HL-60/S4 (cell line): ENCODE results near the gene DEFB118.
"Not testable (repeated sequence)": the region's sequence is repeated elsewhere in the genome, so short reads cannot be mapped to it uniquely, and the experiment has no call there.

Experiments
- in situ Hi-C: fragments of 300-500 bp; cut with MboI; formaldehyde crosslinking; loops from 2 replicates; pipeline ENCODE4 v1.14.3; 2022; ENCODE audit warnings: low sequenced_read_pairs

Gene DEFB118

GRCh38 chr20:31368301-31368700 is at the start of gene DEFB118:
TSS of gene DEFB118 (plus strand) at chr20:31368601. CDS start at chr20:31368651, 50 bp downstream.
- in situ Hi-C loops, result no loop called here

DNA sequence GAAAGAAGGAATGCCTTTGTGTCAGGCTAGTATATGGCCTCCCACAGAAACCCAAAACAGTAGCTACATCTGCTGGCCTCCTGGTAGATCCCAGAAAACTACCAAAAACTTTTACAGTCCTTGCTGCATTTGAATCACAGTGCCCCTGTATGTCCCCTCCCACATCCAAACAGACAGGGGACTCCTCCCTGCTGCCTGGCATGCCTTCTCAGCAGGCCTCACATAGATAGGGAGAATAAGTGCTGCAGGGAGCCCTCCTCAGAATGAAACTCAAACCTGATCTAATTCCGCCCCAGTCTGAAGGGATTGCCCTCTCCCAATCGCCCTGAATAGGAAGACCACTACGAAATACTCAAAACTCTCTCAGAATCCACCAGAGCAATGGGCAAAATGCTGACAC is 45.9 kb upstream of the DEFB118 start:
- in situ Hi-C loops, result no loop called here

- in situ Hi-C loops, result no loop called here
Measured at GRCh38 chr20:31330893-31331292, 37.5 kb upstream of the DEFB118 start.

DNA sequence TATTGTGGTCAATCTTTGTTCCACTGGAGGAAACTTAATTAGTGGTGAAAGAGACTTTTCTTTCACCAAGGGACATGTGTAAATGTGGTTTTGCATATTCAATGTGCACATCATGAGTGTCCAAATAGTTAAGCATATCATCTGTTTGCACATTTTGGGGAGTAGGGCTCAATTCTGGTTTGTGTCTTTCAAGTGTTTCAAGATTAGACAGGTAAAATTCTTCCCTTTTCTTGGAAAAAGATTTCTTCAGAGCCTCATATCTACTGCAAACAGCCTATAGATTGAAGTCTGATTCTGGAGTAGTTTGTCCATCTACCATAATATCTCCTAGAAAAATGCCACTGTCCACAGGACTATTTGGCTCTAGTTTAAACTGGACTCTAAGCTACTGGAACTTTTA is 26.9 kb upstream of the DEFB118 start:
- in situ Hi-C loops, result no loop called here

GRCh38 chr20:31355981-31356380 is 12.4 kb upstream of the DEFB118 start:
- in situ Hi-C loops, result no loop called here

- in situ Hi-C loops, result no loop called here
Measured at GRCh38 chr20:31363295-31363694, 5.1 kb upstream of the DEFB118 start.

DNA sequence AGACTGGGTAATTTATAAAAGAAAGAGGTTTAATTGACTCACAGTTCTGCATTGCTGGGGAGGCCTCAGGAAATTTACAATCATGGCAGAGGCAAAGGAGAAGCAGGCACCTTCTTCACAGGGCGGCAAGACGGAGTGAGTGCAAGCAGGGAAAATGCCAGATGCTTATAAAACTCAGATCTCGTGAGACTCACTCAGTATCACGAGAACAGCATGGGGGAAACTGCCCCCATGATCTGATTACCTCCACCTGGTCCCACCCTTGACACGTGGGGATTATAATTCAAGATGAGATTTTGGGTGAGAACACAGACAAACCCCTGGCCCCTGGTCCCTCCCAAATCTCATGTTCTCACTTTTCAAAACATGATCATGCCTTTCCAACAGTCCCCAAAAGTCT is 4.1 kb upstream of the DEFB118 start:
- in situ Hi-C loops, result not testable (repeated sequence)

GRCh38 chr20:31374346-31374745 is 5.9 kb downstream of the DEFB118 start:
- in situ Hi-C loops, result no loop called here

- in situ Hi-C loops, result no loop called here
Measured at GRCh38 chr20:31390490-31390889, 22.1 kb downstream of the DEFB118 start, which contains the start of gene DEFB119. TSS of gene DEFB119 (minus strand) at chr20:31390590. CDS start at chr20:31390483, 107 bp downstream.

DNA sequence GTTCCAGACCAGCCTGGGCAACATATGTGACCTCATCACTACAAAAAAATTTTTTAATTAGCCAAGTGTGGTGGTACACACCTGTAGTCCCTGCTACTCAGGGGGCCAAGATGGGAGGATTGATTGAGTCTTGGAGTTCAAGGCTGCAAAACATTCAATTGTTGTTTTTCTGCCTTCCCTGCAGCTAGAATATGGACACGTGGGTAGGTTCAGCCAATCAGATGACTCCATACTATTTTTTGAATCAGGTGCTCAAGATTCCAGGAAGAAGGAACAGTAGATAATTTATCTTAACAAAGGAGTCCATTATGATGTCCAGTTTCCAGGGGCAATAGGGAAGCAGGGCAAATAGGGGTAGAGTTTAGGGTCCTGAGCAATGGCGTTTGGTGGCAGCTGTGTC is 24.4 kb downstream of the DEFB118 start:
- in situ Hi-C loops, result no loop called here

GRCh38 chr20:31394900-31395299 is 26.5 kb downstream of the DEFB118 start:
- in situ Hi-C loops, result no loop called here

DNA sequence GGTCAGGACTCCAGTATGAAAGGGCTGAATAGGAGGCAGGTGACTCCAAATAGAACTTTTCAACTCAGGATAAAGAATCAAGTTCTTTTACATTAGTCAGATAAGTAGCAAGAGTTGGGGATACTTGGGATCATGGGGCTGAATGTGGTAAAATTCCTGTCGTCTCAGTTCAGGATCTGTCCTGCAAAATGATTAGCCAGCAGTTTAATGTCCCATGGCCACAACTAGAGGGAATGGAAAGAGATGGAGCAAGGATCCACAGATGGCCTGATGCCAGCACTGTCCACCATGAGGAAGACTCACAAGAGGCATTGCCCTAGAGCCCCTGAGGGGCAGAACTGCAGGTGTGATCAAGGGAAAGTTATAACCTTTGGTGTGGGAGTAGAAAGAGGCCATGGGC is 35.5 kb downstream of the DEFB118 start:
- in situ Hi-C loops, result no loop called here

DNA sequence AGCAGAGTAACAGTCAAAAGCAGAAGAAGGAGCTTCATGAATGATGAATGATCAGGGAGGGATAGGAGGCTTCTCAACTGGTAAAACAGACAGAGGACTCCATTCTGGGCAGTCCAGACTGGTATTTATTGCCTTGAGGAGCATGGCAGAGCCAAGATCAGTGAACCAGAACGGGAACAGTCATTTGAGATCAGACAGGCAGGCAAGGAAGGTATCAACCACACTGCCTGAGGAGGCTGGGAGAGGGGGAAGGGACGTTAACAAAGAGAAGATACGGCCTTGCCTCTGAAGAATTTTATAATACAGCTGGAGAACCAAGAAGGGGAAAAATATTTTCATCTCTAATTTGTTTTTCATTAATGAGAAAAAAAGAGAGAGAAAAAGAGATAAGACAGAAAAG is 37.7 kb downstream of the DEFB118 start, which contains the start of gene DEFB121:
Gene DEFB121 (minus strand): TSS at position 101 of the 400 bp plus-strand sequence. CDS start 63 bp downstream, at position 38.
- in situ Hi-C loops, result no loop called here

DNA sequence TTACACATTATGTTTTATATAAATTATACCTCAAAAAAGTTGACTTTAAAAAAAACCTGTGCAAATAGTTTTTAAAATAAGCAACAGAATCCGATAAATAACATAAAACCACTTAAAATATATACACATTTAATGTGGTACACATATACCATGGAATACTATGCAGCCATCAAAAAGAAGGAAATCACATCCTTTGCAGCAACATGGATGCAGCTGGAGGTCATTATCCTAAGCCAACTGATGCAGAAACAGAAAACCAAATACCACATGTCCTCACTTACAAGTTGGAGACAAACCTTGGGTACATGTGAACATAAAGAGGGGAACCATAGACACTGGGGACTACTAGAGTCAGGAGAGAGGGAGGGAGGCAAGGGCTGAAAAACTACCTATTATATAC is 41.6 kb downstream of the DEFB118 start:
- in situ Hi-C loops, result no loop called here

DNA sequence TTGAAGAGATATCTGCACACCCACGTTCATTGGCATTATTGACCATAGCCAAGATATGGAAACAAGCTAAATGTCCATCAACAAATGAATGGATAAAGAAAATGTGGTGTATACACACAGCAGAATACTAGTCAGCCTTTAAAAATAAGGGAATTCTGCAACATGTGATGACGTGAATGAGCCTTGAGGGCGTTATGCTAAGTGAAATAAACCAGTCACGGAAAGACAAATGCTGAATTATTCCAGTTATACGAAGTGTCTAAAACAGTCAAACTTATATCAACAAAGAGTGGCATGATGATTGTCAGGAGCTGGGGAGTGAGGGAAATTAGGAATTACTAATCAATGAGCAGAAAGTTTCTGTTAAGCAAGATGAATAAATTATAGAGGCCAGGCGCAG is 46.0 kb downstream of the DEFB118 start:
- in situ Hi-C loops, result no loop called here

DNA sequence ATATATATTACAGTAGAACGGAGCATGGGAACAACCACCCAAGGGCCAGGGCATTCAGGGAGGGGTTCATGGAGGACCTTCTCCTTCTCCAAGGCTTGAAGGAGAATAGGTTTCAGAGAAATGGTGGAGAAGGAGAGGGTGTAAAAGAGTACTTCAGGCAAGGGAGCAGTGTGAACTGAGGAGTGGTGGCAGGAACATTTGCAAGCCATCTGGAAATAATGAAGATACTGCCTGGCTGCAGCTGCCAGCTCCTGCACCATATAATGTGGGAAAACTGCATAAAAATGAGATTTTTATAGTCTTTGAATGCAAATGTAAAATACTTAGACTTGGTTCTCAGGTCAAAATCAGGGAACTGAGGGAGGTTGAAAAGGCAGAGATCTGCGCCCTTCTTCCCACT is 47.3 kb downstream of the DEFB118 start:
- in situ Hi-C loops, result no loop called here

DNA sequence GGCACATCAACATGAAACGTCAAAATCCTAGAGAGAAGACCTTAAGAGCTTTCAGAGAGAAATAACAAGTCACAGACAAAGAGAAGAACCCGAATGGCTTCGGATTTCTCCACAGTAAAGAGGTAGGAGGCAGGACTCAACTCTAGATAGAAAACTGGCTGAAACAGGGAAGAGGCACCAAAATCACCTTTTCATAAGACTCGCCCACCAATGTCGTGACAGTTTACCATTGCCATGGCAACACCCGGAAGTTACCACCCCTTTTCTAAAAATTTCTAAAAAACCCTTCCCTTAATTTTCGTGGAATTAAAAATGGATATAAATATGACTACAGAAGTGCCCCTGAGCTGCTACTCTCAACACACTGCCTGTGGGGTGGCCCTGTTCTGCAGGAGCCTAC is 49.9 kb downstream of the DEFB118 start:
- in situ Hi-C loops, result no loop called here
